Suprapubic skin (tissue), 3 donors: ENCODE data around the gene RIMBP2.

Experiments used
- CTCF ChIP-seq, 2 donors: fragments of 200-600 bp in 1 of 2; fragments of 450-650 bp in 1 of 2; sonication (generic) in 1 of 2; IDR thresholded peaks; one replicate each; pipeline ENCODE4 v1.5.1; 2016 to 2019; ENCODE audit warnings: antibody characterized with exemption in 2 of 2, mild to moderate bottlenecking in 1 of 2, moderate library complexity in 1 of 2
- POLR2A ChIP-seq, 2 donors: fragments of 450-650 bp; IDR thresholded peaks; one replicate each; pipeline ENCODE4 v1.6.1; 2017; ENCODE audit warnings: antibody characterized with exemption in 2 of 2, mild to moderate bottlenecking in 2 of 2, moderate library complexity in 2 of 2

DNA sequence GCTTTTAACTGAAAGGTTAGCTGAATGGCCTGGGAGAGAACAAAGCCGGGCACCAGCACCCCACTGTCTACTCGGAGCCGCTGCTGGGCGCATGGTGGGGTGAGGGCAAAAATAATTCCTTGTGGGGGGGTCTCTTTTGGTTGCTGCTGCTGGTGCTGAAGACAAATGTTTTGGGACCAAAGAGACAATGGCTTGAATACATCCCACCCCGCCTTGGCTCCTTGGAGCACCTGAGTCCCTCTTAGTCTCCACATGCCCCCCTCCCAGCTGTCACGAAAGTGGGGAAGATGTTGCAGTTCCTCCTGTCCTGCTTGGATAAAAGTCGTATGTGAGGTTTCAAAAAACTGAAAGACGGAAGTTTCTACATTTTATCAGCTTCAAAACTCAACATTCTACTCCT, 293.4 kb downstream of the RIMBP2 start:
- TF ChIP-seq CTCF (IDR thresholded peaks at IDR 0.05) (no peak), POLR2A (IDR thresholded peaks at IDR 0.05) (no peak)
